HG03457 (cell line): ENCODE results near the gene ADGRL4.
A peak's percentile ranks its signal among the peaks of the same experiment; 100 is the strongest.
"Not testable (repeated sequence)": the region's sequence is repeated elsewhere in the genome, so short reads cannot be mapped to it uniquely, and the experiment has no call there.

Experiments used
- ATAC-seq: cut with Tn5 transposase; IDR thresholded peaks from one replicate; pipeline ENCODE4 v1.9.1; 2021; ENCODE audit warnings: moderate number of reproducible peaks; ENCODE audit not compliant: unreplicated experiment

Gene ADGRL4

GRCh38 chr1:79006564-79006963, at the start of gene ADGRL4:
ADGRL4 (minus strand) TSS chr1:79006730; CDS start chr1:79006654, 76 bp downstream.
- no peak for ATAC-seq

GRCh38 chr1:79055856-79056255, 49.3 kb upstream of the ADGRL4 start:
- no peak for ATAC-seq

GRCh38 chr1:79052829-79053449, 46.4 kb upstream of the ADGRL4 start:
- peak; percentile 90 for ATAC-seq

- no peak for ATAC-seq
Observed at GRCh38 chr1:79044974-79045650, 38.6 kb upstream of the ADGRL4 start.

- no peak for ATAC-seq
Observed at GRCh38 chr1:79043506-79043905, 37.0 kb upstream of the ADGRL4 start.

GRCh38 chr1:79042539-79042938, 36.0 kb upstream of the ADGRL4 start:
- ATAC-seq, result no peak

- peak; percentile 44 for ATAC-seq
Observed at GRCh38 chr1:79042117-79042516, 35.6 kb upstream of the ADGRL4 start.

- no peak for ATAC-seq
Observed at GRCh38 chr1:79041666-79042065, 35.1 kb upstream of the ADGRL4 start.

GRCh38 chr1:79040424-79041082, 34.0 kb upstream of the ADGRL4 start:
- ATAC-seq, result peak; percentile 78

GRCh38 chr1:79037085-79037484, 30.6 kb upstream of the ADGRL4 start:
- ATAC-seq, result no peak

- ATAC-seq, result no peak
Observed at GRCh38 chr1:79012500-79012899, 6.0 kb upstream of the ADGRL4 start.

GRCh38 chr1:79010589-79010988, 4.1 kb upstream of the ADGRL4 start:
- ATAC-seq, result no peak

- no peak for ATAC-seq
Observed at GRCh38 chr1:79005945-79006344, 585 bp downstream of the ADGRL4 start.

GRCh38 chr1:79004916-79005315, 1.6 kb downstream of the ADGRL4 start:
- ATAC-seq, result no peak

- ATAC-seq, result no peak
Observed at GRCh38 chr1:78996791-78997190, 9.7 kb downstream of the ADGRL4 start.

GRCh38 chr1:78987042-78987441, 19.5 kb downstream of the ADGRL4 start:
- ATAC-seq, result no peak

GRCh38 chr1:78980511-78980910, 26.0 kb downstream of the ADGRL4 start:
- ATAC-seq, result no peak

- no peak for ATAC-seq
Observed at GRCh38 chr1:78972723-78973122, 33.8 kb downstream of the ADGRL4 start.

- ATAC-seq, result not testable (repeated sequence)
Observed at GRCh38 chr1:78967091-78967490, 39.4 kb downstream of the ADGRL4 start.

GRCh38 chr1:78958711-78959110, 47.8 kb downstream of the ADGRL4 start:
- ATAC-seq, result no peak

- no peak for ATAC-seq
Observed at GRCh38 chr1:78950826-78951225, 55.7 kb downstream of the ADGRL4 start.

- ATAC-seq, result no peak
Observed at GRCh38 chr1:78949227-78949626, 57.3 kb downstream of the ADGRL4 start.
